Amniotic epithelial cell (primary cell): Measurements from ENCODE around the gene VWC2L.

Source experiments
- DNase-seq: peaks from one replicate; pipeline ENCODE4 v3.0.0-alpha.2; 2010; ENCODE audit warnings: low read depth

VWC2L gene

DNA sequence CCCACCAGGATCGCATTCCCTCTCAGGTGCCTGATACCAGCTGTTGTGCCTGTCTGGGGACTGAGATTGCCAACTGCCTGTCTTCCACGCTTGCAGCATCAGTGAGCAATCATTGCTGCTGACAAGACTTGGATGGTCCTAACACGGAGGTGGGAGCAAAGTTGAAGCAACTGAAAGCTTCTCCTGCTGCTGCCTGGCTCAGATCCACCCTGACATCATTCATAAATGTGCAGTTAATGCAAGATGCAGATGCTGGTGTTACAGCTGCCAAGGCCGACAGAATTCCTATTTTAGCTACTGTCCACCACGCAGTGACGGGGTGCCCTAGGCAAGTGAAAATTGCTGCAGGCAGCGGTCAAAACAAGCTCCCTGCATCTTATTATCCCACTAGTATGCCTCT is 131.4 kb downstream of the VWC2L start:
- DNase-seq = no peak

DNA sequence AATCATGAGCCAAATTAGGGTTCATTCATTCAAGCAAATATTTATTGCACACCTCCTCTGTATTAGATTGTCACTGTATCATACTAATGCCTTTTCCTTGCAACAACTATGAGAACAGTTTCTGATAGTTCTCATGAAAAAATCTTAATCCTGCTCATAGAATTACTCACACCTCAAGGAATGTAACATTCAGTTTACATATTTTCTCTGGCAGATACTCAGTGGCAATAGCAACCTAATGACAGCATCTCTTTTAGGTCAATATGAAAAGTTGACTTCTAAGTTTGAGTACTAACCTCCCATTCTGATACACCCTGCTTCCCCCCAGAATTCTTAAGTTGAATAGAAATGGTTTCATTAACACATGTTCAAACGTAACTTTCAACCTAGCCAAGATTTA is 132.0 kb downstream of the VWC2L start:
- no peak for DNase-seq

DNA sequence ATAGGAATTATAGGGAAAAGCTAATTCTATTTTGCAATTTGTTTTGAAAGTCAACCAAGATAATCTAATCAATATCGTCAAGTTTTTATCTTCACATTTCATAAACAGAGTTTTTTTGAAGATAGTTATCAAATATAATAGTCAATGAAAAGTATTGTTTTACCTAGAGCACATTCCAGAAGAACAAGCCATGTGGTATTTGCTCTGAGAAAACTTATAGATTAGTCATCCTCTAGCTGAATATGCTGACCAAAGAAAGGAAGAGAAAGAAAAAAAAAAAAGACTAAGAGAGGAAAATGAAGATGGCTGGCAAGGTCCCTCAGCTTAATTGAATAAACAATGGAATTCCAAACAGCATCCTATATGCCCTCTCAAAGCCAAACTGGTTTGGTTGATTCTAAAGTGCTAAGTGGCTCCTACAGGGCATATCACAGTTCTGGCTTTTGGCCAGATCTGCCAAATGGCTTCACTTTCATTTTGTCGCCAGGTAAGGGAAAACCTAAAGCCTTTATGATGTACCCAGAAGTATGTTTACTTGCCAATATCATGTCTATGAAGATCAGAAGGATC is 132.6 kb downstream of the VWC2L start:
- DNase-seq = no peak

DNA sequence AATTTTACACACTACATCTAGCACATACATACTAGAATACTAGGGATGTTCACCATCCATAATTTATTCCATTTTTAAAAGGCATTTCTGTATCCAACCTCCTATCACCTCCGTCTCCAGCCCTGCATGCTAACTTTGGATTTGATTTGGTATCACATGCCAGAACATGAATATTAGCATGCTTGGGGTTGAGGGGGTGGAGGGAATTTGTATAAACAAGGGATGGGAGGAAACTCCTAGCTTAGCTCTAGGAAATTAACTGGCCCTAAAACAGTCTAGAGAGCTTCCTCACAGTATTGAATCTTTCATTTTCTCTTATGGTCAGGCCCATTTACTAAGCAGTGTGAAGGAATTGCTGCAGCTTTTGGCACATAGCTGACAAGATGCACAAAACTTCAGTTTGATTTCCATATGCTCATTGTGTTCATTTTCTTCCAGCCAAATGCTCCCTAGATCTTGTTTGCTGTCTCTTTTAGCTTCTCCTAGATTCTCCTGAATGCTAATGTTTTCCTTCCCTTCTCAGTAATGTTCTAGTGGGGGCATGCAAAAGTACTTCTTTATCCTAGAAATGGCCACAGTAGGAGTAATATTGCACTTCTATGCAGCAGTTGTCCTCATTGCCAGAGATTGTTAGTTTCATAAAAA is 135.2 kb downstream of the VWC2L start:
- no peak for DNase-seq

DNA sequence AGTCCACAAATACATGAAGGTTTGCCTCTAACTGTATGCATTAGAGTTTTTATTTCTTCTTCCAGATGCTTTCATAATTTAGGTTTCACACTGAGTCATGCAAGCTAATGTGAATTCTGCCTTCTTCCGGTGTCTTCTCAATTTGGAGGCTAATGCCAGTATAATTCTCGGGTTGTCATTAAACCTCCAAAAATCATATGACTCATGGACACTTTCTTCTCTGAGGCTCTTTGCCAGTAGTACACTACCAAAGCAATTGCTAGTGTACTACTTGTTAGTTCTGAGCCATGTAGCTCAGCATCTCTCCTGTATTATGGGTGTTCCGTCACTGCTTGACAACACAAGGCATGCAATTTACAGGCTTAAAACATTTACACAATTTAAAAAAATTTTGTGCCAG is 137.1 kb downstream of the VWC2L start:
- DNase-seq = no peak

DNA sequence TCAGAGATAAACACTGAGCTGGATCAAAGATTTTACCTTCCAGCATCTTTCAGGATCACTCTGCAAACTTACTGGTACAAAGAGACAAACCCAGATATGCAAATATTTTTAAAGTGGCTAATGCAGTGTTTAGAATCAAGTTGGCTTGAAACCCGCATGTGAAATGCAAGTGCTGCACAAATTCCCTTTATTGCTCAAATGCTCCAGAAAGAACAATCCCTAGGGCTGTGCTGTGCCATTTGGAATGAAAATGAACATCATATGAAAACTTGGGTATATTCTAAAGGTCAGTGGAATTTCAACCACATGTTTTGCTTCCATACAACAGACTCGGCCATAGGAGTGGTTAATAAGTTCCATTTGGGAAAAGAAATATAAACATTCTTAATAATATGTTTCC is 139.1 kb downstream of the VWC2L start:
- no peak for DNase-seq

DNA sequence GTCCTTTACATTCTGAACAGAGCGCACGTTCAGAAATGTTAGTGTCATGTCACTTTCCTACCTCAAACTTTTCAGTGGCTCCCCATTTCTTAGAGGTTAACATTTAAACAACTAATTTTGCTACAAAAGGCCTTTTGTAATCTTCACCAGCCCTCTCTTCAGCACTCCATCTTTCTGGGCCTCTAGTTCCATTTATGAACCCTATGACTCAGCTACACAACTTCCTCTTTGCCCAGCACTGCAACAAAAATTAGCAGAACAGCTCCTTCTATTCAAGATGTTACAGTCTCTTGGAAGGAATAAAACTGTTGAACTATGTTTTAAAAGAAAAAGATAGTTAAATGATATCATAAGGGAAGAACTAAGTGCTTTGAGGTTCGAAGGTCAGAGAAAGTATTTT is 139.9 kb downstream of the VWC2L start:
- no peak for DNase-seq

DNA sequence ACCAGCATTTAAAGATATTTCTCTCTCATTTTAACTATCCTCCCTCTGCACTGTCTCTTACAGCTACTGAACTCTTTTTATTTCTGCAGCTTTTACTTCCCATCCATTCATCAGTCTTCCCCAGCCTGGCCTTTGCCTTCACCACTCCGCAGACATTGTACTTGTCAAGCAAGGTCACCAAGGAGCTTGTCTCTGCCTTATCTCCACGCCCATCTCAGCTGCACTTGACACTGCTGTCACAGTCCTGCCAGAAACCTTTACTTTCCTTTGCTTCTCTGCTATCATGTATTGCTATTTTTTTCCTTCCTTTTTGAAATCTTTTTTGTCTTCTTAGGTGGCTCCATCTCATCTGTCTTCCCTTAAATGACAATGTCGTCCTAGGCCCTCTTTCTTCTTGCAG is 147.0 kb downstream of the VWC2L start:
- no peak for DNase-seq

DNA sequence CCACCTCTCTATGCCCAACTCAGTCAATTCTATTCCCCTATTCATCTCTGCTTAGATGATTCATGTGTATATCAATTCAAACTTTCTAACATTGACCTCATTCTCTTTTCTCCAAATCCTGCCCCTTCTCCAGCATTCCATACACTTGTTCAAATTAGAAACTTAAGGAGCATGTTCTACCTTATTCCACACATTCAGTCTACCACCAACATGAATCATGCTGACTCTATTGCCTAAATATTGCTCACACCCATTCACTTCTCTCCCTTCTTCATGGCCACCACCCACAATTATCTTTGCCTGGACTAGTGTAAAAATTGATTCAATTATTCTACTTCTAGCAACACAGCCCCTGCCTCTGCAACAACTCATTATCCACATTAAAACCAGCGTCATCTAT is 147.5 kb downstream of the VWC2L start:
- no peak for DNase-seq

DNA sequence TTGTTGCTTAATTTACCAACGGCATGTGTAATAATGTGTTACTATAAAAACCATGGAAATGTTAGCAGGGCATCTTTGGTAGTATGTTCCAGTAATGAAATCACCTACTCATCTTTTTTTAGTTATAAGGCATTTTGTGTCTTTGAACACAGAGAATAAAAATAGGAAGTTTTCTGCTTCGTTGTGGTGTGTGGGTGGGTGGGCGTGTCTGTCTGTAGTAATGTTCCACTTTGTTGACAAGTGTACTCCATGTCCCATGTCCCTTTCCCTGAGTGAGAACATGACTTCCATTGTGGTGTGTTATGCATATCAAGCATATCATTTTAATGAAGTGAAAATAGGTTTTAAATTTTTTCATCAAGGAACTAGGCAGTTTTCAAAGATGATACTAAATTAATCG is 149.3 kb downstream of the VWC2L start:
- DNase-seq = no peak

DNA sequence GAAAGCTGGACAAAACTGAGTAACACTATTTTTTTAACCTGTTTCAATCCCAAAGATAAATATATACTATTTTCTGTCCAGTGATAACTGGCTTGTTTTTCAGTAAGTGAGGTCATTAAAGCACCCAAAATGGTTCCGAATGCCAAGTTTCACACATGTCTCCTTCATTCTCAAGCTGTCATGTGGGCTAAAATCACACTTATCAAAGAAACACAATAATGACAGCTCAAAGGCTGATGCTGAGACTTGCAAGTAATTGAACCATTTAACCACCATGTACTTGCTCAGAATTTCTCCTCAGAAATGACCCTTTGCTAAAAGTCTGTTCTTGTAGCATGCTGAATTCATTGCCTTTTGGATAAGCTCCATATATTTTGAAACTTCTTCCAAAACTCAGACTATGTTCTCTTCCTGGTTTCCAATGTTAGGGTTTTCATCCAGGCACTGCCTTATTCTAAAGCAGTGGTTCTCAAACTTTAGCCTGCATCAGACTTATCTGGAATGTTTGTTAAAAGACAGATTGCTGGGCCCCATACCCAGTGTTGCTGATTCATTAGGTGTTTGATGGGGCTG is 149.8 kb downstream of the VWC2L start:
- DNase-seq = no peak

DNA sequence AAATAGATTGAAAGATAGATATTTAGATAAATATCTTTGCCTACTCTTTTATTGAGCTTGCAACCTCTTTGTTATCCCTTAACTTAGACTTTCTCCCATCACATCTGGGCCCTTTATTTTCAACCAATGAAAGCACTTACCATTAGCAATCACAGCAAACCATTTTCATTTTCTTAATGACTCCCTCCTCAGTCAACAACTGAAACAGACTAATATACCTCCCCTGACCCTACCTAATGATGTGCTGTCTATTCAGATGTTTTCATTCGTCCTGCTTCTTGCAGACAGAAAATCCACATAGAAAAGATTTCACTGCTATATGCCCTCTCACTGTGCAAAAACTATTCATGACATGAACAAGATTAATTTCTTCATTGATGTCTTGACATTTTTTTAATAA is 154.4 kb downstream of the VWC2L start:
- DNase-seq = no peak

DNA sequence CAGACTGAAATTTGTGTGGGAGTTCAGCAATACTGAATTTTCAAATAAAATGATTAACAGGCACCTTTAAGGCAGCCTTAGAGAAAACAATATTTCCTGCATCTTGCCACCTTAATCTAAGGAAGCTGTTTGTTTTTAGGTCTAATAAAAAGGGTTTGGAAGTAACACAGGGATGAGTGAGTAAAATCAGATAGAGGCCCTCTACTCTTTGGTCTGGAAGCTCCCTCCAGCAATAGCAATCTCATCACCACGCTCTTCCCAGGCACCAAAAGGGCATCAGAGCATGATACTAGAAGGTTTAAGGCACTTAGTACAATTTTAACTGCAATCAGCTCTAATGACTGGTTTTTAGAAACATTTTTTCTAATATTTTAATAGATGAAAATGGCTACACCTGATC is 155.6 kb downstream of the VWC2L start:
- no peak for DNase-seq

DNA sequence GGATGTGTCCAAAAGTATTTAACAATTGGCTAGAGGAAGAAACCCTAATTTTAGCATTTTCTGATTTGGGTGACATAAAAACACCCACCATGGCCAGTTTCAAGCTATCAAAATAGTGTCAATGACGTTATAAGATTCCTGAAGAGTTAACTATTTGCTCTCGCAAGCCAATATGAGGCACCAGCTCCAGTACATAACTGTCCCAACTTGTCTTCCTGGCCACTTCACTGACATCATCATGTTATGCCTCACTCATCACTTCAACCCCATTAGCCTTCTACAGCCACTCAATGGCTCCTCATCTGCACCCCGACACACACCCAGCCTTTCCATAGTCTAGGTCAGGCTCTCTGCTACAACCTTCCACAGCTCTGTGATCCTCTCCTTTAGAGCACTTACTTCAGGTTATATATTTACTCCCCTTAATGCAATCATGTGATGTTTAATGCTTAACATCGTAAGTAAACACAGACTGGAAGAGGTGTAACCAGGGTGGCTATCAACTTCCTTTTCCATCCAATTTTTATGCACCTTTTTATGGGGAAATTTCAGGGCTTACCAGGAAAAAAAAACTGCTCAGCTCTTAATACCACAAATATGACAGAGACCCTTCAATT is 158.7 kb downstream of the VWC2L start:
- no peak for DNase-seq

DNA sequence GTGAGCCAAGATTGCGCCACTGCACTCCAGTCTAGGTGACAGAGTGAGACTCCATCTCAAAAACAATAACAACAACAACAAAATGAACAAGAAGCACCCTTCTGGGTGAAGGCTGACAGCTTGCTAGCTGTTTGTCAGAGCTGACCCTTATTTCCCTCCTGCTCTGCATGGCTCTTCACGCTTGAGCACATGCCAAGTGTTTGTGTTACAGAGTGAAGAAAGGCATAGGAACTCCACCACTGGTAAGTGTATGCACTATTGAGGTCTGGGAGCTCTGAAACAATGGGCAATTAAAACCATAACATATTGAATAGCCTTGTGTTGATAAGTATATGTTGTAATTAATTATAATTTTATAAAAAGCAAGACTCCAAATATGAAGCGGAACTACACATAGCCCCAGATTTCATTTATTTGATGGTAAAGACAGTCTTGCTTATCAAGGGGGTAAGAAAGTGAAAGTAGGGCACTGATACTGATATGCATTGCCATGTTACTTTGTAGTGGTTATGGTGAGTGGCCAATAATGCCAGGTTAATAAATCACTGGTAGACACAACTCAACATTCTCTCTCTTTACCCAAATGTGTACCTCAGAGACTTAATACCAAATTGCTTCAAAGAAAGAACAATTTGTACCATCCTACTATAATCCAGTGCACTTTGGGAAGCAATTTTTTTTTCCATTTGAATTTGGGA is 163.4 kb downstream of the VWC2L start:
- DNase-seq = no peak

DNA sequence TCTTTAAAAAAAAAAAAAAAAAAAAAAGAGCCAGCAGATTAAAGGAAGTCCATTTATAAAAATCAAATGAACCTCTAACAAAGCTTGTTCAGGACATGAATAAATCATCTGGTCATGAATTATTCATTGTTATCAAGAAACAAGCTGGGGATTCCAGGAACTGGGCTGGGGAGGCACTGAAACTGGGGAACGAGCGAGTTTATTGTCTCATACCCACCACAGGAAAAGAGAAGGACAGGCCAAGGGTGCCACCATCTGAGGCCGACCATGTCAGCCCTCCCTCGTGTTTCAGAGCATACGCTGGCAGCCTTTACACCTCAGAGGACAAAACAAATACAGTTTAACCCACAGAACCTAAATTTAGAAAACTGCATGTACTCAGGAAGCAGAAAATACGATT is 164.2 kb downstream of the VWC2L start:
- DNase-seq = no peak

DNA sequence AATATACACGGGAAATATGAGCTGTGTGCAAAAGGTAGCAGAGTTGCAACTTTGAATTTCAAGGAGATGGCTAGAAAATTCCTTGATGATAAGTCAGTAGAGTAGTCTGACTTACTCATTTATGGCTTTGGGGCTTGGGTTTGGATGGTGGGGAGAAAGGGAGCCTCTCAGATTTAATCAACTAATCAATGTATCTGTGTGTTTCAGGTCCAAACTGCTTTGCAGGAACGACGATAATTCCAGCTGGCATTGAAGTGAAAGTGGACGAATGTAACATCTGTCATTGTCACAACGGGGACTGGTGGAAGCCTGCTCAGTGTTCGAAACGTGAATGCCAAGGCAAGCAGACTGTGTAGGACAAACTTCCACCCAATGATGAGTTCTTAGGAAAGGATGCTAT is 164.6 kb downstream of the VWC2L start:
- no peak for DNase-seq

DNA sequence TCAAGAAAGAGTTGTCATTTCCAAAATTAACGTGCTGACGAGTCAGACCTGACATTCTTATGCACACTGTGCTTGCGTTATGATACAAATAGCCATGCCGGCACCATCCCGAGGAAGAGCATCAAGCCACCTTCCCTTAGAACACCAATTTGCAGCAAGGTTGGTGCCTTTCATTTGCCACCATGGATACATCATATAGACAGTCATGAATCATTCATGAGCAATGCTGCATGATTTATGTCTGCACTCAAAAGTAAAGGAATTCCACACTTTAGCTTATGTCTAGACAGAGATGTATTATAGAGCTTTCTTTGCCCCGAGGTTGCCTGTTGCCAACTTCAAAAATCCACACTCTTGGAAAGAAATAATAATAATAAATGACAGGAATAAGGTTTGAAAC is 166.9 kb downstream of the VWC2L start:
- DNase-seq = no peak

DNA sequence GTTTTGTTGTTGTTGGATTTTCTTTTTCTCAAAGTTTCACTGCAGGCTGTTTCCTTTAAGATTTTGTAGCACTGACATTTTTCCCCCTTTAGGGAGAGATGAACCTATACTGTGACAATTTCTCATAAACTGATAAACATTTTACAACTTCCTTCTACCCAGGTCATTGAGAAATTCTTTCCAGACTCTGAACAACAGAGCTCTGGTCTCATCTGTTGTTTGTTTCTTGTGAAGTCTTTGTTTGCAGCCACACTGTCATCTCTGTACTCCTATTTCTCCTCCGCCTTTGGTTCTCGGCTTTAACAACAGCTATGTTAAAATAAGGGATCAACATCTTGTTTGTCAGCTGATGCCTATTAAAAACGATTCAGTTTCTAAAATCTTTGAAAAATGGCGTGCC is 167.6 kb downstream of the VWC2L start:
- DNase-seq = no peak

DNA sequence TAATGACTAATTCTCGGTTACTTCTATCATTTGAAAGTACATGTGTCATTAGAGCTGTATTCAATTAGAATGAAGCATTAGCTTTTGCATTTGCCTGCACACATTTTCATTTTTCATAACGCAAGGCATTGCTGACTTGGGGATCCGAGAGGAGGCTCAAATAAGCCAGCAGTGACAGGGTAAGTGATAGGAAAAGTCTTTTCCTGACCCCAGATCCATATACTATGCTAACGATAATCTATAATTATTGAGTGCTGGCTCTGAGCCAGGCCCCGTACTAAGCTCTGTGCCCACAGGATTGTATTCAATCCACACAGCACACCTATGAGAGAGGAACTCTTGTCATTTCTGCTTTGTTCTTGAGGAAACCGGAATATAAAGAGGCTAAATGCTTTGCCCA is 168.2 kb downstream of the VWC2L start:
- DNase-seq = no peak

DNA sequence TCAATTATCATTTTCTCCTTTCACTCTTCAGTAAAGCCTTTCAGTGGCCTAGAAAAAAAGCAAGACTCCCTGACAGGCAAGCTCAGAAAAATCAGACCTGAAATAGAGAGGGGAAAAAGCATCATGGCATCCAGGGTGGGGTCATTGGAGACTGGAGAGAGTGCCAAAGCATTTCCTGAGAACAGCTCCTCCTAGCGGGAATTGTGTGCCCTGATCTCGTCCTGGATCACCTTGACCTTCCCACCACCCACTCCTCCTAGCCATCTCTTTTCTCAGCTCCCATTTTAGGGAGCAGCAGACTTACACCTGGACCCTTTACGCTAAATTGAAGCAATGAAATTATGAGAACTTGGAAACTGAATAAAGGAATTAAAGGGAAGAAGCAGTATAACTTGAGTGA is 176.6 kb downstream of the VWC2L start:
- DNase-seq = no peak

DNA sequence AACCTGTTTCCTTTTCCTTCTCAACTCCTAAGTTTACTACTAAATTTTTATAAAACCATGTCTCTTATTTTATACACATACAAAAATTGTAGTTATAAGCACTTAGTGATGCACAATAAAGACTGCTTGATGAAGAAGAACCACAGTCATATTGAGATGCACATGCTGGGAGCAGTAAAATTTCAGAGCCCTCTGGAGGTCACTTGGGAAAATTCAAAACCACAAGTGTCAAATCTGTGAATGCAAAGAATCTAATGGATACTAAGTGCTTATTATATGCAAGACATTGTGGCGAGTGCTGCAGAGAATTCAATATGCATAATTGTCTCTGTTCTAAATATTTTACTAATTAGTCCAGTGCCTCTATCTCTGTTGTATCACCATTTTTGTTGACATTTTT is 180.5 kb downstream of the VWC2L start:
- no peak for DNase-seq

DNA sequence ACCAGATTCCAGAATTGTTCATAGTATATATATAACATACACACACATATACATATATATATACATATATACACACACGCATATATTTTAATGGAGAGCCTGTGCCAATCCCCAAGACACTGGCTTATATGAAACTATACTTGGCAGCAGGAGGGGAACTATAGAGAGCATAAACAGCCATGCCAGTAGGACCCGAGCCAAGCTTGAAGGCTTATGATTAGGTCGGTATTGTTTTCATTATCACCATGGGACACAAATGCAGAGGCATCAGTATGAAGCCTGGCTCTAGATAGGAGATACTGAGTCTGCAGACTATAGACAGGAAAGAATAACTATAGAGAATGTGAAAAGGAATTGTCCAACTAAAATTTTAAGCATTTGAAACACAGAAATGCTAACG is 181.2 kb downstream of the VWC2L start:
- no peak for DNase-seq
